Breast epithelium (tissue), 3 donors: ENCODE data around the gene CHURC1.

Source experiments
- CTCF ChIP-seq, 3 donors: fragments of 450-650 bp; IDR thresholded peaks; one replicate each; pipeline ENCODE4 v1.5.1; 2016 to 2017; ENCODE audit warnings: antibody characterized with exemption in 3 of 3, mild to moderate bottlenecking in 3 of 3, moderate library complexity in 3 of 3
- POLR2A ChIP-seq: fragments of 450-650 bp; IDR thresholded peaks from one replicate; pipeline ENCODE4 v1.6.1; 2016; ENCODE audit warnings: antibody characterized with exemption, mild to moderate bottlenecking, moderate library complexity
- POLR2AphosphoS5 ChIP-seq, 3 donors: sonication (generic); formaldehyde crosslinking; IDR thresholded peaks; one replicate each; pipeline ENCODE4 v1.6.1; 2017; ENCODE audit warnings: antibody characterized with exemption in 3 of 3

- TF ChIP-seq CTCF (IDR thresholded peaks at IDR 0.05) (no peak), POLR2A (no peak), POLR2AphosphoS5 (IDR thresholded peaks at IDR 0.05) (no peak)
Measured at GRCh38 chr14:64973026-64973442, 58.8 kb downstream of the CHURC1 start.
